ENCODE measurements around the gene KRTAP13-3. TPM values are rescaled to one million over a fixed set of nuclear protein-coding genes. Genes with fewer than 3 reads are reported as not detected.

KRTAP13-3 gene
- total and polyA plus RNA-seq, 2 of the 13 experiments (the other 11 are each of a cell fraction or from before 2014, with no cell fraction given), result not detected

GRCh38 chr21:30434033-30434631 is 8.4 kb upstream of the KRTAP13-3 start:
- no peak for DNase-seq (ENCODE audit: low spot score)
- no peak overlapping the region for H2AFZ ChIP-seq (ENCODE audit: low read length)
- peak; percentile 83 for ATAC-seq
- H4K20me1 ChIP-seq (ENCODE audit: insufficient read depth, low read length), result no peaks in the 10 kb centered on the region
- no peaks in the 10 kb centered on the region for H3K79me2 ChIP-seq (ENCODE audit: insufficient read depth, low read length)
- CTCF ChIA-PET (ENCODE audit: low intra/inter-chr PET ratio, low total read pairs), result no interaction called here
- H3K4me3 ChIP-seq (replicated peaks in 1 of 3; ENCODE audit: insufficient read depth in 1 of 3, low read depth in 2 of 3, low read length in 3 of 3), result no peak overlapping the region
- POLR2A ChIA-PET, result no interaction called here
- peaks cover 77% of the 10 kb centered on the region for H3K9me3 ChIP-seq (ENCODE audit: low read length)
- no peaks in the 10 kb centered on the region for H3K36me3 ChIP-seq (replicated peaks in 1 of 2; ENCODE audit: control insufficient read depth in 1 of 2, insufficient read depth in 2 of 2, low read length in 2 of 2)
- no peak overlapping the region for H3K9ac ChIP-seq (ENCODE audit: insufficient read depth, low read depth, low read length)
- no peak overlapping the region for H3K4me2 ChIP-seq (ENCODE audit: low read depth, low read length)
- 5% methylated on average over 10 of the region's 10 CpGs for WGBS (ENCODE audit: low lambda C conversion rate)
- intact Hi-C loops (cut with micrococcal nuclease; ENCODE audit: unreplicated experiment) (no loop called here), in situ Hi-C loops (cut with HindIII; ENCODE audit: extremely low pct_ligation_motif_present, low pct_unique_long_range_greater_than_20kb) (no loop called here)
- H3K27me3 ChIP-seq (ENCODE audit: control insufficient read depth in 1 of 2, insufficient read depth in 2 of 2, low read length in 2 of 2), result no peaks in the 10 kb centered on the region
- no peak for TF ChIP-seq NR2F6 (IDR thresholded peaks at IDR 0.05)
- no peak for TF ChIP-seq NR2F6 (CRISPR knock-in tag; IDR thresholded peaks at IDR 0.05)
- no peak for TF ChIP-seq MTF1 (CRISPR knock-in tag; IDR thresholded peaks at IDR 0.05)
- peak; percentile 60 for TF ChIP-seq BHLHE40 (IDR thresholded peaks at IDR 0.05; ENCODE audit: low read length)
- no peak for TF ChIP-seq DPF2 (CRISPR knock-in tag; IDR thresholded peaks at IDR 0.05; ENCODE audit: borderline replicate concordance, low read depth)
- TF ChIP-seq CTCF (CRISPR knock-in tag; IDR thresholded peaks at IDR 0.05), result peak; percentile 46
- no peak overlapping the region for H3K27ac ChIP-seq (ENCODE audit: extremely low read length, insufficient read depth, low read length)
- BruUV-seq (replicated peaks), result no TSS peak
- FAIRE-seq, result peak; percentile 48
- H3K4me1 ChIP-seq (ENCODE audit: insufficient read depth, low read length), result no peaks in the 10 kb centered on the region

- no peaks in the 10 kb centered on the region for H3K27me3 ChIP-seq (ENCODE audit: control insufficient read depth in 1 of 2, insufficient read depth in 2 of 2, low read length in 2 of 2)
- CTCF ChIA-PET (ENCODE audit: low intra/inter-chr PET ratio, low total read pairs), result no interaction called here
- in situ Hi-C loops (cut with HindIII; ENCODE audit: extremely low pct_ligation_motif_present, low pct_unique_long_range_greater_than_20kb), result no loop called here
- TF ChIP-seq ESRRA (CRISPR knock-in tag; IDR thresholded peaks at IDR 0.05; ENCODE audit: low read depth), result no peak
- TF ChIP-seq SOX6 (IDR thresholded peaks at IDR 0.05), result no peak
- TF ChIP-seq SOX6 (CRISPR knock-in tag; IDR thresholded peaks at IDR 0.05), result no peak
- TF ChIP-seq ERF (CRISPR knock-in tag; IDR thresholded peaks at IDR 0.05), result no peak
- TF ChIP-seq NCOA5 (CRISPR knock-in tag; IDR thresholded peaks at IDR 0.05), result no peak
- TF ChIP-seq ZFP36L2 (CRISPR knock-in tag; IDR thresholded peaks at IDR 0.05), result no peak
- TF ChIP-seq JUN (CRISPR knock-in tag; IDR thresholded peaks at IDR 0.05), result no peak
- no peak for TF ChIP-seq HDAC1 (CRISPR knock-in tag; IDR thresholded peaks at IDR 0.05)
- TF ChIP-seq ZNF331 (CRISPR knock-in tag; IDR thresholded peaks at IDR 0.05), result no peak
- TF ChIP-seq MXD1 (CRISPR knock-in tag; IDR thresholded peaks at IDR 0.05), result no peak
- no peak for TF ChIP-seq ETS1 (CRISPR knock-in tag; IDR thresholded peaks at IDR 0.05)
- no peak for TF ChIP-seq NBN (conservative IDR thresholded peaks at IDR 0.05)
Observed at GRCh38 chr21:30430170-30430655, 4.5 kb upstream of the KRTAP13-3 start, which contains the start of gene KRTAP13-4. TSS of gene KRTAP13-4 (plus strand) at chr21:30430220. CDS start at chr21:30430276, 56 bp downstream.

More at GRCh38 chr21:30430170-30430655, 4.5 kb upstream of the KRTAP13-3 start, which contains the start of gene KRTAP13-4:
- POLR2A ChIA-PET, result no interaction called here
- H3K27ac ChIP-seq (ENCODE audit: extremely low read length, insufficient read depth, low read length), result no peak within 1 kb of the TSS
- H3K9me3 ChIP-seq (ENCODE audit: low read length), result peaks cover 76% of the 10 kb centered on the region
- H4K20me1 ChIP-seq (ENCODE audit: insufficient read depth, low read length), result no peaks in the 10 kb centered on the region
- H3K4me1 ChIP-seq (ENCODE audit: insufficient read depth, low read length), result no peaks in the 10 kb centered on the region
- intact Hi-C loops (cut with micrococcal nuclease; ENCODE audit: unreplicated experiment), result no loop called here
- DNase-seq (ENCODE audit: low spot score), result no peak
- WGBS (ENCODE audit: low lambda C conversion rate), result 19% methylated on average over 8 of the region's 9 CpGs
- H3K4me3 ChIP-seq (replicated peaks in 1 of 3; ENCODE audit: insufficient read depth in 1 of 3, low read depth in 2 of 3, low read length in 3 of 3), result no peak within 1 kb of the TSS
- ATAC-seq, result no peak
- no peak within 1 kb of the TSS for H3K4me2 ChIP-seq (ENCODE audit: low read depth, low read length)
- no peaks in the 10 kb centered on the region for H3K79me2 ChIP-seq (ENCODE audit: insufficient read depth, low read length)
- no peak for FAIRE-seq
- H2AFZ ChIP-seq (ENCODE audit: low read length), result no peak within 1 kb of the TSS
- no peaks in the 10 kb centered on the region for H3K36me3 ChIP-seq (replicated peaks in 1 of 2; ENCODE audit: control insufficient read depth in 1 of 2, insufficient read depth in 2 of 2, low read length in 2 of 2)
- BruUV-seq (replicated peaks), result no TSS peak
- H3K9ac ChIP-seq (ENCODE audit: insufficient read depth, low read depth, low read length), result no peak within 1 kb of the TSS

Data from HepG2 (cell line).